Measurements from ENCODE around the gene ZBTB46.
"Not testable (repeated sequence)": the region's sequence is repeated elsewhere in the genome, so short reads cannot be mapped to it uniquely, and the experiment has no call there.

Gene ZBTB46, protein sequence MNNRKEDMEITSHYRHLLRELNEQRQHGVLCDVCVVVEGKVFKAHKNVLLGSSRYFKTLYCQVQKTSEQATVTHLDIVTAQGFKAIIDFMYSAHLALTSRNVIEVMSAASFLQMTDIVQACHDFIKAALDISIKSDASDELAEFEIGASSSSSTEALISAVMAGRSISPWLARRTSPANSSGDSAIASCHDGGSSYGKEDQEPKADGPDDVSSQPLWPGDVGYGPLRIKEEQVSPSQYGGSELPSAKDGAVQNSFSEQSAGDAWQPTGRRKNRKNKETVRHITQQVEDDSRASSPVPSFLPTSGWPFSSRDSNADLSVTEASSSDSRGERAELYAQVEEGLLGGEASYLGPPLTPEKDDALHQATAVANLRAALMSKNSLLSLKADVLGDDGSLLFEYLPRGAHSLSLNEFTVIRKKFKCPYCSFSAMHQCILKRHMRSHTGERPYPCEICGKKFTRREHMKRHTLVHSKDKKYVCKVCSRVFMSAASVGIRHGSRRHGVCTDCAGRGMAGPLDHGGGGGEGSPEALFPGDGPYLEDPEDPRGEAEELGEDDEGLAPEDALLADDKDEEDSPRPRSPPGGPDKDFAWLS

GRCh38 chr20:63830841-63831588, at the start of gene ZBTB46:
Gene ZBTB46, minus strand, starts transcription at chr20:63831264. Its CDS starts 40,507 bp downstream, at chr20:63790757.
- no peak for DNase-seq (ENCODE audit: low spot score)
- Histone ChIP-seq H3K4me3 (peak within 1 kb of the TSS; percentile 88), H3K27ac (peak within 1 kb of the TSS in 1 of 2 donors; percentile 79)
- TF ChIP-seq CTCF (IDR thresholded peaks at IDR 0.05): no peak

- DNase-seq (ENCODE audit: low spot score): no peak
- no peak overlapping the region for H3K4me3 ChIP-seq
- H3K27ac ChIP-seq: no peak overlapping the region
- no peak for TF ChIP-seq CTCF (IDR thresholded peaks at IDR 0.05)
These were observed 48.0 kb upstream of the ZBTB46 start for GRCh38 chr20:63878899-63879663.

- no peak overlapping the region for H3K27ac ChIP-seq
- DNase-seq (ENCODE audit: low spot score): no peak
- TF ChIP-seq CTCF (IDR thresholded peaks at IDR 0.05): no peak
- H3K4me3 ChIP-seq: no peak overlapping the region
These were observed 46.8 kb upstream of the ZBTB46 start for GRCh38 chr20:63877755-63878470.

GRCh38 chr20:63876489-63877036, 45.5 kb upstream of the ZBTB46 start:
- no peak for DNase-seq (ENCODE audit: low spot score)
- H3K27ac ChIP-seq: no peak overlapping the region
- no peak for TF ChIP-seq CTCF (IDR thresholded peaks at IDR 0.05)
- H3K4me3 ChIP-seq: no peak overlapping the region

DNA sequence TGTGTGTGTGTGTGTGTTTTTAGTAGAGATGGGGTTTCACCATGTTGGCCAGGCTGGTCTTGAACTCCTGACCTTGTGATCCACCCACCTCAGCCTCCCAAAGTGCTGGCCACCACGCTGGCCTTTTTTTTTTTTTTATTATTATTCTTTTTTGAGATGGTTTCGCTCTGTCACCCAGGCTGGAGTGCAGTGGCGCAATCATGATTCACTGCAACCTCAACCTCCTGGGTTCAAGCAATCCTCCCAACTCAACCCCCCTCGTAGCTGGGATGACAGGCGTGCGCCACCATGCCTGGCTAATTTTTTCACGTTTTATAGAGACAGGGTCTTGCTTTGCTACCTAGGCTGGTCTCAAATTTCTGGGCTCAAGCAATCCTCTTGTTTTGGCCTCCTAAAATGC, 43.2 kb upstream of the ZBTB46 start:
- H3K27ac ChIP-seq; DNase-seq (ENCODE audit: low spot score); H3K4me3 ChIP-seq: not testable (repeated sequence)

GRCh38 chr20:63873477-63873971, 42.5 kb upstream of the ZBTB46 start:
- H3K4me3 ChIP-seq: no peak overlapping the region
- no peak for DNase-seq (ENCODE audit: low spot score)
- peak overlapping the region in 1 of 2 donors; percentile 80 for H3K27ac ChIP-seq
- TF ChIP-seq CTCF (IDR thresholded peaks at IDR 0.05): no peak
